Right lobe of liver (tissue), 6 donors: ENCODE data around the gene ALS2. TPM values are rescaled to one million over a fixed set of nuclear protein-coding genes. Genes with fewer than 3 reads are reported as not detected.

Experiments used
- ATAC-seq, 4 donors: fragments of 200-7000 bp; cut with Tn5 transposase; one replicate each; pipeline ENCODE4 v1.9.1; 2020; ENCODE audit warnings: mild to moderate bottlenecking in 4 of 4, moderate library complexity in 4 of 4
- DNase-seq, 3 donors: peaks; one replicate each; pipeline ENCODE4 v3.0.0-alpha.2; 2020
- H3K27ac ChIP-seq, 3 donors: fragments of 200-600 bp; one replicate each; pipeline ENCODE4 v1.8.0; 2022
- H3K27me3 ChIP-seq, 2 donors: fragments of 200-600 bp; one replicate each; pipeline ENCODE4 v1.8.0; 2022
- H3K36me3 ChIP-seq, 4 donors: fragments of 200-600 bp; sonication (generic) in 1 of 4; one replicate each; pipeline versions ENCODE4 v1.5.1 to v1.8.0; 2017 to 2022; ENCODE audit warnings: control low read depth in 1 of 4
- H3K4me1 ChIP-seq, 4 donors: fragments of 200-600 bp; sonication (generic) in 1 of 4; one replicate each; pipeline versions ENCODE4 v1.5.1 to v1.8.0; 2017 to 2022; ENCODE audit warnings: control low read depth in 1 of 4
- H3K4me3 ChIP-seq, 3 donors: fragments of 200-600 bp; one replicate each; pipeline ENCODE4 v1.8.0; 2022
- H3K9me3 ChIP-seq, 4 donors: fragments of 200-600 bp; sonication (generic) in 1 of 4; one replicate each; pipeline versions ENCODE4 v1.5.1 to v1.8.0; 2017 to 2022; ENCODE audit warnings: control low read depth in 1 of 4
- POLR2A ChIP-seq: fragments of 450-650 bp; IDR thresholded peaks from one replicate; pipeline ENCODE4 v1.6.1; 2017; ENCODE audit warnings: antibody characterized with exemption, mild to moderate bottlenecking
- WGBS: methylation state at CpG from one replicate; pipeline ENCODE4 v1.1.6; 2018; ENCODE audit warnings: low coverage, low lambda C conversion rate; ENCODE audit not compliant: insufficient coverage; ENCODE audit errors: missing lambda C conversion rate; 5-methylcytosine and 5-hydroxymethylcytosine counted together
- intact Hi-C, 2 donors: fragments of 100-400 bp; cut with DNase I; formaldehyde crosslinking; loops; one replicate each; pipeline versions ENCODE4 v1.11.2 to v1.14.1; 2022
- total RNA-seq, 6 experiments: library from RNA; depleted of rRNA in 2 of 6; stranded (reverse); fragments of >200 nt in 2 of 6; fragmentation: NEBNext Ultra II Directional in 3 of 6; extraction: Animal tissue kit (Norgen Biotek cat#: 25700) in 3 of 6; gene quantifications; one replicate each; pipeline versions ENCODE4 v1.1.0 to v1.2.4, GENCODE V29; 2016 to 2023
- TF ChIP-seq, protein P1 (sequence below), 4 donors: fragments of 200-600 bp in 3 of 4; fragments of 450-650 bp in 1 of 4; IDR thresholded peaks; one replicate each; pipeline versions ENCODE4 v1.5.1 to v1.8.0; 2016 to 2022; ENCODE audit warnings: antibody characterized with exemption in 4 of 4, mild to moderate bottlenecking in 2 of 4
- donor health status: DM: no; HTN: yes; CAD: no.
- donor health status: DM: no; HTN: no; CAD: no.
- donor health status: DM: no; HTN: no; CAD: no.
- donor health status: DM: no; HTN: yes; CAD: no.
- donor health status: DM: no; HTN: yes; CAD: no.

ALS2 gene
- total RNA-seq, 6 experiments from 2014 or later, result 15.8 to 24.9 (median 20.3) TPM

DNA sequence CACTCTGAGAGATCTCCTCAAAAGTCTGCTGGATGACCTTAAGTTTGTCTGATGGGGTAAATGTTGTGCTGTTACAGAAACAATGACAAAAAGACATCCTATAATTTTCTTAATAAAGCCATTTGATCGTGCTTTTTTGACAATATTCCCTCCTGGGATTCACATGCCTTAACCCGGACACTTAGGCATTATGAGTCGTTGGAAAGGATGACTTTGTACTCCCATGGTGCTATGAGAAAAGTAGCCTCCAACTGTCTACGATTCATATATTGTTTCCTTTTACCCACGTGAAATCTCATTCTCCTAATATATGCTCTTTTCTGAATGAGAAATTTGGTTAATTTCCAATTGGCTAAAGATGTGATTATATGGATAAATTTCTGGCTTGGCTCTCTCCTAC is 76.2 kb downstream of the ALS2 start:
- TF ChIP-seq POLR2A, result no peak
- TF ChIP-seq, protein P1, sequence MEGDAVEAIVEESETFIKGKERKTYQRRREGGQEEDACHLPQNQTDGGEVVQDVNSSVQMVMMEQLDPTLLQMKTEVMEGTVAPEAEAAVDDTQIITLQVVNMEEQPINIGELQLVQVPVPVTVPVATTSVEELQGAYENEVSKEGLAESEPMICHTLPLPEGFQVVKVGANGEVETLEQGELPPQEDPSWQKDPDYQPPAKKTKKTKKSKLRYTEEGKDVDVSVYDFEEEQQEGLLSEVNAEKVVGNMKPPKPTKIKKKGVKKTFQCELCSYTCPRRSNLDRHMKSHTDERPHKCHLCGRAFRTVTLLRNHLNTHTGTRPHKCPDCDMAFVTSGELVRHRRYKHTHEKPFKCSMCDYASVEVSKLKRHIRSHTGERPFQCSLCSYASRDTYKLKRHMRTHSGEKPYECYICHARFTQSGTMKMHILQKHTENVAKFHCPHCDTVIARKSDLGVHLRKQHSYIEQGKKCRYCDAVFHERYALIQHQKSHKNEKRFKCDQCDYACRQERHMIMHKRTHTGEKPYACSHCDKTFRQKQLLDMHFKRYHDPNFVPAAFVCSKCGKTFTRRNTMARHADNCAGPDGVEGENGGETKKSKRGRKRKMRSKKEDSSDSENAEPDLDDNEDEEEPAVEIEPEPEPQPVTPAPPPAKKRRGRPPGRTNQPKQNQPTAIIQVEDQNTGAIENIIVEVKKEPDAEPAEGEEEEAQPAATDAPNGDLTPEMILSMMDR (IDR thresholded peaks at IDR 0.05), result no peak
- peaks cover 0 to 58% (median 30%) of the 10 kb centered on the region in 4 donors for H3K36me3 ChIP-seq
- DNase-seq (no peak), ATAC-seq (no peak)
- 94% methylated on average over 5 of the region's 5 CpGs for WGBS
- no peak overlapping the region for H3K4me3 ChIP-seq
- H3K27me3 ChIP-seq, result no peaks in the 10 kb centered on the region
- intact Hi-C loops, result no loop called here
- no peaks in the 10 kb centered on the region for H3K9me3 ChIP-seq
- H3K27ac ChIP-seq, result no peak overlapping the region
- no peaks in the 10 kb centered on the region for H3K4me1 ChIP-seq

DNA sequence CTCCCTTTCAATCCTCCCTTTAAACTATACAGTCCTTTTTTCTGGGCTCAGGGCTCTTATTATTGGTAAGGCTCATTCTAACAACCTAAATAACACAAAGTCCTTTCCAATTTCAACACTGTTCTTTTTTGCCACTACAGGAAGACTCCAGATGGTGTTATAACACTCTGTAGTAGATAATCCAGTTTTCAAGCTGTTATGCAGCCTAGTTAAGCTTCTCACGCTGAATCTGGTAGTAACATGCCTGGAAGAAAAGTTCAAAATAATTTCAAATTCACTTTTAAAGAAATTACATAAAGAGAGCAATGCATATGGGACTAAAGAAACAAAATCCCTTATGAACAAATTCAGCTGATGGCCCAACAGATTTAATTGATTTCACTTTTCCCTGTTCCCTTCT is 79.1 kb downstream of the ALS2 start:
- ATAC-seq (no peak), DNase-seq (no peak)
- Histone ChIP-seq H3K27me3 (no peaks in the 10 kb centered on the region), H3K4me3 (no peak overlapping the region), H3K4me1 (no peaks in the 10 kb centered on the region), H3K36me3 (peaks cover 0 to 32% (median 19%) of the 10 kb centered on the region in 4 donors), H3K27ac (no peak overlapping the region), H3K9me3 (no peaks in the 10 kb centered on the region)
- TF ChIP-seq, protein P1 (IDR thresholded peaks at IDR 0.05), result no peak
- no peak for TF ChIP-seq POLR2A
- intact Hi-C loops, result no loop called here
- WGBS, result 100% methylated on average over 1 of the region's 1 CpG

DNA sequence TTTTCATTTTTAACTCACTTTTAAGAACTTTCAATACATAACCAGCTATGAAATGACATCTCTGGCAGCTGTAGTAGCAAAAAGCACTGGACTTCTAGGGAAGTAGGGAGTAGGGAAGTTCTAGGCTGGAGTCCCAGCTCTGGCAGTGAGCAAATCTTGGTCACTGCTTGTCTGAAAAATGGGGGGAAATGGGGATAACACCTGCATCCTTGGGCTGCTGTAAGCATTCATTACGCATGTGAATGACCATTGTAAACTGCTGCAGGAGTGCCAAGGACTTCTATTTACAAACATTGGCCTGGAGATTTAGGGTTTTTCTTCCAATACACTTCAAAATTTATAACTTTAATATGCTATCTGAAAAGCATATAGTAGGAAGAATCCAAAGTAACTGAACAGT is 81.3 kb downstream of the ALS2 start:
- intact Hi-C loops, result no loop called here
- DNase-seq (no peak), ATAC-seq (no peak)
- no peaks in the 10 kb centered on the region for H3K9me3 ChIP-seq
- H3K4me3 ChIP-seq, result no peak overlapping the region
- 100% methylated on average over 1 of the region's 1 CpG for WGBS
- no peak for TF ChIP-seq POLR2A
- TF ChIP-seq, protein P1 (IDR thresholded peaks at IDR 0.05), result no peak
- H3K36me3 ChIP-seq, result peaks cover 0 to 16% (median 13%) of the 10 kb centered on the region in 4 donors
- no peak overlapping the region for H3K27ac ChIP-seq
- H3K4me1 ChIP-seq, result no peaks in the 10 kb centered on the region
- no peaks in the 10 kb centered on the region for H3K27me3 ChIP-seq

DNA sequence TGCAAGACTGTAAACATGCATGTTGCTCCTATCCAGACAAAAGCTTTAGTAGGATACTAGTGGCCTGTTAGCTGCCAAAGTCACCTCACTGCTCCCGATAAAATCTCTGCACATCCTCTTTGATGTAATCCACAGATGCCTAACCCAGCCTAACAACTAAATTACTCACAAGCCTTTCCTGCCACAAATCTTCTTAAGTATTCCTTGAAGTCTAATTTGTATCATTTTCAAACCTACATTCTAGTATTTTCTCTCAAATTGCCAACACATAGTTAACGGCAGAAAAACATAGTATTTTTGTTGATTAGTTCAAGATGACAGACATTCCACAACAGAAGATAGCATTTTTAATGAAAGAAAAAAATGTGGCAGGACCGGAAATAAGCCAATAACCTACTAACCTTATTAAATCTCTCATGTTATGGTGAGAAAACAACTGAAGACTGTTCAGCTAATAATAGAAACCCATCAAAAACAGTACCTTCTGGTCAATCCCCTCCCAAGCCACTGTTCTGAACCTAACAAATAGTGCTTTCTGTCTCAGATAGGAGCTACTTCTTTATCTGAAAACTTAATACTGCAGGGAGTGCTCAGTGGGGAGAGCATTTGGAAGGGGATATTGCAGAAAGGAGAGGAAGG is 82.0 kb downstream of the ALS2 start, which contains the start of gene MPP4:
Gene MPP4, minus strand, starts transcription at position 57 of the 639 bp plus-strand sequence. CDS start 4,690 bp downstream, outside the sequence.
- no peak for TF ChIP-seq POLR2A
- TF ChIP-seq, protein P1 (IDR thresholded peaks at IDR 0.05), result no peak
- intact Hi-C loops, result no loop called here
- no peak within 1 kb of the TSS for H3K4me3 ChIP-seq
- H3K27ac ChIP-seq, result no peak within 1 kb of the TSS
- no peak for DNase-seq
- H3K4me1 ChIP-seq, result no peaks in the 10 kb centered on the region
- 50% methylated on average over 3 of the region's 3 CpGs for WGBS
- peaks cover 0 to 9% (median 6%) of the 10 kb centered on the region in 4 donors for H3K36me3 ChIP-seq
- no peaks in the 10 kb centered on the region for H3K9me3 ChIP-seq
- no peaks in the 10 kb centered on the region for H3K27me3 ChIP-seq
- no peak for ATAC-seq
